Neutrophil (primary cell): ENCODE results near the gene TLE7.

Experiments
- H3K27ac ChIP-seq: fragments of 200-600 bp; sonication (generic); 2 replicates; pipeline ENCODE4 v1.5.1; 2016; ENCODE audit warnings: mild to moderate bottlenecking, moderate library complexity
- H3K27me3 ChIP-seq: fragments of 200-600 bp; sonication (generic); 2 replicates; pipeline ENCODE4 v1.6.0; 2016; ENCODE audit warnings: mild to moderate bottlenecking
- H3K36me3 ChIP-seq: fragments of 200-600 bp; sonication (generic); 2 replicates; pipeline ENCODE4 v1.5.1; 2017
- H3K4me1 ChIP-seq, 2 experiments: fragments of 200-600 bp in 1 of 2; sonication (generic) in 1 of 2; 1 replicate in 1 of 2; 2 replicates in 1 of 2; pipeline versions ENCODE4 v1.5.1 to v1.6.1; 2013 to 2016; ENCODE audit warnings: low read depth in 1 of 2, low read length in 1 of 2, mild to moderate bottlenecking in 1 of 2, moderate library complexity in 1 of 2; ENCODE audit not compliant: control insufficient read depth in 1 of 2, insufficient read depth in 1 of 2
- H3K4me3 ChIP-seq, 2 experiments: fragments of 200-600 bp in 1 of 2; sonication (generic) in 1 of 2; 1 replicate in 1 of 2; 2 replicates in 1 of 2; pipeline ENCODE4 v1.5.1; 2013 to 2016; ENCODE audit warnings: low read depth in 1 of 2, low read length in 1 of 2, mild to moderate bottlenecking in 1 of 2, moderate library complexity in 1 of 2
- H3K9me3 ChIP-seq: fragments of 200-600 bp; sonication (generic); 2 replicates; pipeline ENCODE4 v1.5.1; 2016
- TF ChIP-seq, protein P1 (sequence below): fragments of 200-600 bp; sonication (generic); IDR thresholded peaks from 2 replicates; pipeline ENCODE4 v1.5.1; 2016; ENCODE audit warnings: antibody characterized with exemption

Gene TLE7

GRCh38 chr16:71442051-71442440 lies at the start of gene TLE7:
TSS of gene TLE7 (minus strand) at chr16:71442054. CDS start at chr16:71433324, 8,730 bp downstream.
- H3K27ac ChIP-seq = no peak within 1 kb of the TSS
- H3K36me3 ChIP-seq = no peaks in the 10 kb centered on the region
- peaks cover 12% of the 10 kb centered on the region for H3K27me3 ChIP-seq
- no peak within 1 kb of the TSS for H3K4me3 ChIP-seq
- TF ChIP-seq, protein P1, sequence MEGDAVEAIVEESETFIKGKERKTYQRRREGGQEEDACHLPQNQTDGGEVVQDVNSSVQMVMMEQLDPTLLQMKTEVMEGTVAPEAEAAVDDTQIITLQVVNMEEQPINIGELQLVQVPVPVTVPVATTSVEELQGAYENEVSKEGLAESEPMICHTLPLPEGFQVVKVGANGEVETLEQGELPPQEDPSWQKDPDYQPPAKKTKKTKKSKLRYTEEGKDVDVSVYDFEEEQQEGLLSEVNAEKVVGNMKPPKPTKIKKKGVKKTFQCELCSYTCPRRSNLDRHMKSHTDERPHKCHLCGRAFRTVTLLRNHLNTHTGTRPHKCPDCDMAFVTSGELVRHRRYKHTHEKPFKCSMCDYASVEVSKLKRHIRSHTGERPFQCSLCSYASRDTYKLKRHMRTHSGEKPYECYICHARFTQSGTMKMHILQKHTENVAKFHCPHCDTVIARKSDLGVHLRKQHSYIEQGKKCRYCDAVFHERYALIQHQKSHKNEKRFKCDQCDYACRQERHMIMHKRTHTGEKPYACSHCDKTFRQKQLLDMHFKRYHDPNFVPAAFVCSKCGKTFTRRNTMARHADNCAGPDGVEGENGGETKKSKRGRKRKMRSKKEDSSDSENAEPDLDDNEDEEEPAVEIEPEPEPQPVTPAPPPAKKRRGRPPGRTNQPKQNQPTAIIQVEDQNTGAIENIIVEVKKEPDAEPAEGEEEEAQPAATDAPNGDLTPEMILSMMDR = no peak
- no peaks in the 10 kb centered on the region for H3K4me1 ChIP-seq
- peaks cover 8% of the 10 kb centered on the region for H3K9me3 ChIP-seq

GRCh38 chr16:71491054-71491453 lies 49.2 kb upstream of the TLE7 start:
- Histone ChIP-seq H3K4me1 (no peaks in the 10 kb centered on the region), H3K27me3 (peaks cover 13% of the 10 kb centered on the region), H3K27ac (no peak overlapping the region), H3K9me3 (no peaks in the 10 kb centered on the region), H3K4me3 (no peak overlapping the region), H3K36me3 (no peaks in the 10 kb centered on the region)
- TF ChIP-seq, protein P1 = no peak

- Histone ChIP-seq H3K36me3 (no peaks in the 10 kb centered on the region), H3K9me3 (no peaks in the 10 kb centered on the region), H3K27me3 (peaks cover 19% of the 10 kb centered on the region), H3K4me1 (no peaks in the 10 kb centered on the region), H3K4me3 (no peak overlapping the region), H3K27ac (no peak overlapping the region)
- TF ChIP-seq, protein P1 = no peak
These were observed 48.5 kb upstream of the TLE7 start for GRCh38 chr16:71490361-71490760.

DNA sequence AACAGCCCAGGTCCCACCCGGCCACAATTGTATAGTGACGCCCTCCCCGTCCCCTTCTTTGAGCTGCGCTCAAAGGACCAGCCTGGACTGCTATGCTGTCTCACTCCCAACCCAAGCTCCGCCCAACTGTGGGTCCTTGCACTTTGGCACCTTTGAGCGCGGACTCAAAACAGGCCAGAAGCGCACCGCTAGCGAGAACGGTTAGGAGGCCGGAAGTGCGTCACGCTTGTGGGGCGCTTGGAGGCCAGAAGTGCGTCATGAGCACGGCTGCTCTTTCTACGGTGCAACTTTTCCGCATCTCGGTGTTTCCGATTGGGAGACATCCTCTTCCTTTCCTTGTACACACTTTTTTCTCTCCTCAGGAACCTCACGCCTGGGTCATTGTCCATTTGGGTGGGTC lies 47.3 kb upstream of the TLE7 start, which contains the start of gene ZNF19:
ZNF19 (minus strand) TSS at position 203 of the 400 bp plus-strand sequence. CDS start 7,210 bp downstream, outside the sequence.
- H3K27ac ChIP-seq = no peak within 1 kb of the TSS
- H3K36me3 ChIP-seq = no peaks in the 10 kb centered on the region
- H3K4me1 ChIP-seq = no peaks in the 10 kb centered on the region
- no peaks in the 10 kb centered on the region for H3K9me3 ChIP-seq
- TF ChIP-seq, protein P1 = no peak
- no peak within 1 kb of the TSS for H3K4me3 ChIP-seq
- peaks cover 23% of the 10 kb centered on the region for H3K27me3 ChIP-seq

DNA sequence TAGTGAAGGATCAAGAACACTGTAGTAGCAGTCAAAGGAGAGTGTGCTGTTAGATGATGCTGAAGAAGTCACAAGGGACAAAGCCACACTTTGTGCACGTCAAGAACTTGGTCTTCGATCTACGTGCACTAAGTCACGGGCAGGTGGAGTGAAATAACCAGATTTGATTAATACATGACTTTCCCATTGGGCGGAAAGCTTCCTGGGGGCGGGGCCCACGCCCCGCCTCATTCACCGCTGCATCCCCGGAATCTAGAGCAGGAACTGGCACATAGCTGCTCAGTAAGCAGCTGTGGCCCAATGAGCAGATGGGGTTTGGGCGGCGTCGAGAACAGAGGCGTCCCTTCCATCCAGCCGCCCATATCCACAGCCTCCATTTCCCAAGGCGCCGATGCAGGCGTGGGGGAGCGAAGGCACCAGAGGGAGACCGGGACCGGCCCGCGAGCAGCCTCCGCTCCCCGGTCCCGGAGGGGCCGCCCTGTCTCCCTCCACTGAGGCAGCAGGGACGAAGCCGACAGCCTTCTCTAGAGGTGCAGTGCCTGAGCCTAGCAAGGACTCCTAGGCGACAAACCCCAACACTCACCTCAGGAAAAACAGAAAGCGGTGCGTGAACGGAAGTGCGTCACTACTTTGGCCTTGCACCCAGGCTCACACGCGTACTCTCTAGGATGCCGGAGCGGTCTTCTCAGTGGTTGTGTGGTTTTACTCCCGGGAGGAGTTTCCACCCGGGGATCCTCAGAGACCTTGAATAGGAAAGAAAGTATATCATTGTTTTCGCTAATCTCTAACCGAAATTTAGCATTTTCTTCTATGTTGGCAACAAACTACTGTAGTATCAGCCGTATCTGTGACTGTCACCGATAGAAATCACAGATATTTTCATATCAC lies 42.4 kb upstream of the TLE7 start:
- Histone ChIP-seq H3K9me3 (no peaks in the 10 kb centered on the region), H3K36me3 (no peaks in the 10 kb centered on the region), H3K27ac (peak overlapping the region; percentile 62), H3K27me3 (peaks cover 23% of the 10 kb centered on the region), H3K4me3 (peak overlapping the region; percentile 78), H3K4me1 (no peaks in the 10 kb centered on the region)
- TF ChIP-seq, protein P1 = no peak
